ENCODE measurements around the gene FAM174B. TPM values are rescaled to one million over a fixed set of nuclear protein-coding genes. Genes with fewer than 3 reads are reported as not detected.

Gene FAM174B
- total RNA-seq, 1 donor from 2014 or later: 13.6 TPM

DNA sequence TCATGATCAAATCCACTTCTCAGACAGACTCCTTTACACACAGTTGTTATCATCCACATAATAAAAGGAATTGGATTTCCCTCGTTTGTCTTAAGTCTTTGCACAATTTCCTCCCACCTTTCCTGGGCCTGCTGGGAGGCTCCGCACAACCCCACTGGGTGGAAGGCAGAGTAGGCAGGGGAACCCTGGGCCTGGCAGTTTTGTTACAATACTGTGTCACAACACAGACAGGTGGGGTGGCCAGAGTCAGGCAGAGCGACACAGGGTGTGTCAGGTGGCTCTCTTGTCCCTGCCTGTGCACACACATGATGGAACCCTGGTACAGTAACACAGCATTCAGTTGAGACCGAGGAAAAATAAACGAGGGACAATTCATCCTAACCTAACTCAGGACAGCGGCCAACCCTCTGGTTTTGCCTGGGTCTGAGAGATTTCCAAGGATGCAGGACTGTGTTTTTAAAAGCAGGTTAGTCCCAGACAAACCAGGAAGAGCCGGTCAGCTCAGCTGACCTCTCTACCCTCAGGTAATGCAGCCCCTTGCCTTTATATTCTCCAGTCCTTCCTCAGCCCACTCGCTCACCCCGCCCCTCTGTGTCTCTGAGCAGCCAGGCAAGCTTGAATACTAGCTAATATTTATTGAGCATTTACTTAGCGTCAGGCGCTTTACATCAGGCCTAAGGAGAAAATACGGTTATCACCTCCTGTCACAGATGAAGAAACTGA, 8.8 kb upstream of the FAM174B start:
- DNase-seq: no peak

GRCh38 chr15:92663250-92663951, 7.8 kb upstream of the FAM174B start:
- DNase-seq: no peak

DNA sequence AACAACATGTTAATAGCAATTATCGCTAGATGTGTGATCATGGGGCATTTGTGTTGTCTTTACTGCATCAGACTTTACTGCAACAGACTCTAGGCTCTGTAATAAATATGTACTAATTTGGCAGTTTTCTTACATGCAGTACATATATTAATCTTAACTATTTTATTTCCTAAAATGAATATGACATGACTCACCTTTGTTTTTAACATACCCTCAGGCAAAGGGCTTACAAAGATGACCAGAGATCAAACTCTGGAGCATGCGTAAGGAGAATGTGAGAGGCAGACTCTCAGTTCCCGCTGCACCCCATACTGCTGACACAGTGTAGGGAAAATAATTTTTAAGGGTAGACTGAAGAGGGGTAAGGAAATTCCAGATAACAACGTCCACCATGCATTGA, 7.2 kb upstream of the FAM174B start:
- DNase-seq: no peak

- DNase-seq: no peak
These were observed 6.4 kb upstream of the FAM174B start for GRCh38 chr15:92661956-92662355.

GRCh38 chr15:92661069-92661468, 5.5 kb upstream of the FAM174B start:
- no peak for DNase-seq

GRCh38 chr15:92657486-92657885, 1.9 kb upstream of the FAM174B start:
- DNase-seq: no peak

DNA sequence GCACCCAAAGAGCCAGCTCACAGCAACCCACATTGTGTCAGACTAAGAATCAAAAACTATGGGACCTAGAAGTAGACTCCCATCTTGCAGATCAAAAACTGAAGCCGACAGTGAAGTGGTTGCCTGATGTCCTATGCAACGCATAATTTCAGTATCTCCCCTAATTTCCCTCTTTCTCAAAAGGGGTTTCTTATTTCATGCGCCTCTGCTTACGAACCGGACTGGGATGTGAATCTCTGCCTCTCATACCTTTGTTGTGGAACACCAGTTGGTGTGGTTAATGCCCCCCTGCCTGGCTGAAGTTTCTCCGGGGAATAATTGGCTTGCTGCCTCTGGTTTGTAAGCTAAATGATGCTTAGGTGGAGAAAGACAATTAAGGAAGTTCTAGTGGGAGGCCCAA, 514 bp upstream of the FAM174B start:
- no peak for DNase-seq

DNA sequence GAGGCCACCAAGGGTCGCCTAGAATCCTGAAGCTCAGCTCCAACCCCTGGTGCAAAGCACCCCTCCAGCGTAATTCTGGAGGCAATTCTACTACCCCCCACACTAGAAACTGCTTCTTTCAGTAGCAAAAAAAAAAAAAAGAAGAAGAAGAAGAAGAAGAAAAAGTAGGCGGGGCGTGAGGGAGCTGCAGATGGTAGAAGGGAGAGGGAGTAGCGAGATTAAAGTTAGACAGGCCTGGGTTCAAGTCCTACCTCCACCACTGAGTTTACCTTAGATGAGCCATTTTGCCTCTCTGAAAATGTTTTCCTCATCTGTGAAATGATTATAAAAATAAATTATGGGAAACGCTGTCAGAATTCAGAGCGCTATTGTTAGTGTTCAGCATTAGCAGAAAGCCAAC, 913 bp downstream of the FAM174B start:
- DNase-seq: no peak

GRCh38 chr15:92653836-92654539, 1.6 kb downstream of the FAM174B start:
- no peak for DNase-seq

DNA sequence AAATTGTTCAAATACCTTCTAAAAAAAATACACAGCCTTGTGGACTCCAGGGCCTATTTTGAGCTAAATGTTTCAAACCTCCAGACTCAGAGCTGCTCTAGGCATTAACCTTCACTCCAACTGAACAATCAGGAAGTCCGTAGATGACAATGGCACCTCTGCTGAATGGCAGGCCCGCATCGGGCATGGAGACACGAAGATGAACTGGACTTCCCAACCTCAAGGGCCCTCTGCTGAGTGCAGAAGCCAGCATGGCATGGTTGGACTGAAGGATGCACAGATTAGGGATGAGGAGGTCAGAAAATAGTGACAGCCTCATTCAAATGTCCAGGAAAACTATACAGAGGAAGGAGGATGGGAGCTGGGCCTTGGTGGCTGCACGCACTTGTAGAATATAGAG, 2.2 kb downstream of the FAM174B start:
- DNase-seq: no peak

GRCh38 chr15:92652576-92652966, 3.0 kb downstream of the FAM174B start:
- no peak for DNase-seq

DNA sequence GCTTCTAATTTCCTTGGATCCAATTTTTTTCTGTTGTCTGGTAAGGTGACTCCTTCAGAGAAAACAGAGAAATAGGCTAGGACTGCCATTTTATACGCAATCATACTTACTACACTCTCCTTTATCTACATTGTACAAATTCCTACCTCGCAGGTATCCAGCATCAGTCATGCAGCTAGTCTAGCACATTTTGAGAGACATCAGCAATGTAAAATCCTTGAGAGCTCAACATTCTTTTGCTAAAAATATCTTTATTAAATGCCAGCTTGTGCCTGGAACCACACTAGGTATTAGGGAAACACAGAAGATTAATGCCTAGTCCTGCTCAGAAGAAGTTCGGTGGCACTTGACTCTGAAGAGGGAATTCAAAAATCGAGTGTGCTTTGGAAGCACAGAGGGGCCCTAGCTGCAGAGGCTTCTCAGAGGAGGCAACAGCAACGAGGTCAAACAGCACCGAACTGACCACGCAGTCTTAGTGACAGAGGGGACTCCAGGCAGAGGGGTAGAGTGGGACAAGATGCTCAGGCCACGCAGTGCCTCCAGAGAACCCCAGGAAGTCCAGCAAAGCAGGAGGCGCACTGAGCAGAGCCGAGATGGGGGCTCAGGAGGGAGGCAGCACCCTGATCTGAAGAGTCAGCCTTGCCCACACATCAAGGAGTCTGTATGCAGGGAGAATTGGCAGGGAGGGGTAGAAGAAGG, 3.5 kb downstream of the FAM174B start:
- DNase-seq: no peak

DNA sequence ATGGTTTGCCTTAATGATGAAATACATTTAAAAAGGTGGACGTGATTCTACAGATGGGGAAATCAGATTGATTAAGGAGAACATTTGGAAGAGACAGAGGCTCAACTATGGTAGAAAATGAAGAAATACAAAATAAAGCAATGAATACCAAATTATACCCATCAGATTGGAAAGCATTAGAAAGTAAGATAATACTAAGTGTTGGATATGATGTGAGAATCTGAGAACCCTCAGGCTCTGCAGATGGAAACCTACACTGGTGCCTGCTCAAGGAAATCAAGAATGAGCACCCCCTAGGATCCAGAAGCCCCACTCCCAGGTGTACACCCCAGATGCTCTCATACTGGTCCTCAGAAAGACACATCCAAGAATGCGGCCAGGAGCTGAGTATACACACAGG, 4.6 kb downstream of the FAM174B start:
- no peak for DNase-seq

- DNase-seq: no peak
These were observed 5.3 kb downstream of the FAM174B start for GRCh38 chr15:92650256-92650655.

DNA sequence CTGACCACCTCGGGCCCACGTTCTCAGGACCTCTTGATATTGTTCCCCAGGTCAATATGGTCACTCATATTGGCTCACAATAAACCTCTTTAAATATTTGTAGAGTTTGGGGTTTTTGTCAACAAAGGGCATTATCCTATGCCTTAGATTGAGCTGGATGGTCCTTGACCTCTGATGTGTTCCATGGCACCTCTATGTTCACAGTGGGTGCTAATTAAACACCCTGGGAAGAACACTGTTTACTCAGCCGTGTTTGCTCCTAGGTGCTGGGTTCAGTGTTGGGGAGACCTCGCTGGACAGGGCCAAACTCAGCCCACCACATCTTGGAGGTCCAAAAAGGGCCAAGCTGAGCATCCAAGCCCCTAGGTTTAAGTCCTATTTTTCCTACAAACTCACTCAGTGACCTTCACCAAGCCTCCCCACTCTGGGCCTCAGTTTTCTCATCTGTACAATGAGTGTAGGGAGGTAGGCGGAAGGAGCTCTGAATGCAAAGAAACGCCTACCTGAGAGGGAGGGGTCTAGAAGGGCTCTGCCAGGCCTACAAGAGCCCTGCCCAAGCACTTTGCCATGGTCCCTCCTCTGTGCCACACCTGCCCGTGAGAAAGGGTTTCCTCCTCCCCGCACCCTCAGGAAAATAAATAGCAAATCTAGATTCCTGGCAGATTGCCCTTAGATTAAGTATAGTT, 7.2 kb downstream of the FAM174B start:
- DNase-seq: no peak

GRCh38 chr15:92647467-92648163, 8.0 kb downstream of the FAM174B start:
- no peak for DNase-seq

GRCh38 chr15:92646216-92646615, 9.4 kb downstream of the FAM174B start:
- no peak for DNase-seq

DNA sequence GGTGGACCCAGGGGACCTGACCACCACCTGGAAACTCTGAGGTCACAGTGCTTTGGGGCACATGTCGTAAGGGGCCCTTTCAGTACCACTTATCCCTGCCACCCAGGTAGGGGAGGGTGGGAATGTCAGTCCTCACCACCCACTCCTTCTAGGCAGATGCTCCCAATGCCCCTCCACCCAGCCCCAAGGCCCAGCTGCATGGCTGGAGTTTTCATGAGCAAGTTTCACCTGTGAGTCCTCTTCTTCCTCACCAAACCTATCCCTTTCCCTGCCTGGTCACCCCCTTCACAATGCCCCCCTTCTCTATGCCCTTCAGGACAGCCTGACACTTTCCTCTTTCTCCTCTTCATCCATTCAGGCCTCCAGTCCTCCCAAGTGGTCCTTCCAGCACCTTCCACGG, 9.8 kb downstream of the FAM174B start:
- no peak for DNase-seq

GRCh38 chr15:92645051-92645631, 10.4 kb downstream of the FAM174B start:
- DNase-seq: no peak

DNA sequence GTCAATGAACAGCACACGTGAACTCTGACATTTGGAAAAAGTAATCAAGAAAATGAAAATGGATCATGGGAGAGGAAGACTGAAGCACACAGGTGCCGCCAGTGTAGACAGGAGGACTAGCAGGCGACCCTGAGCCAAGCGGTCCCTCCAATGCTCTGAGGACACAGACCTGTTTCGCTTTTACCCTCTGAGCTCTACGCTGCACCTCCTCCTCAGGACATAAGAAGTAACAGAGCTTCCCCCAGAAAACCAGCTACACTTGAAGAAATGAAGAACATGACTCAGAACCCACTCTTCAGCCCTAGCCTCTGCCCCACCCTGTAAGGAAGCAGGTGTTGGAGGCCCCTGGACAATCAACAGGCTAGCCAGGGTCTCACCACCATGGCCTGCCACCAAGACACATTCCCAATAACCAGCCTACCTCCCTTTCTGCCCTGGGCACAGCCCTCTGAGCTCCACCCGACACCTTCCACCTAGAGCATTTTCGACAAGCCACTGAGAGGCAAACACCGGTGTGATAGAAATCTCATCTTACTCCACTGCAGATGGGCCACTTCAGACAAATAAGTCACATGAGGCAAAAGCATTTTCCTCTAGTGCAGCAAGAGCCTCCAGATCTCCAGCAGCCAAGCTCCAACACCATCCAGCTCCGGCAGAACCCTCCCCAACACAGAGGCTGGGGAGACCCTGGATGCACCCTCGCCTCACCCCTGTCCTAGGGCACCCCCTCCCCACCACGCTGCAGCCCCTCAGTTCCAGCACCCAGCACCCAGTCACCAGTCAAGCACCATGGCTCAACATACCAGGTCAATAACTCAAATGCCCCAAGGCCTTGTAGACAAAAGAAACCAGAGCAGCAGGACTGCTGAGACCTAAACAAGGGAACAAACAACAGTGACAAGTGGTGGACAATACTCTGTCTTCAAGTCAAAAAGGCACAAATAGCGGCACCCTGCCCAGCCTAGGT, 11.4 kb downstream of the FAM174B start:
- DNase-seq: no peak

All from occipital lobe (tissue), 2 donors.